SU-DHL-6 (cell line): Measurements from ENCODE around the gene ADPRS.

Experiments
- EZH2phosphoT487 ChIP-seq: fragments of 200-600 bp; sonication (generic), shearing (Covaris generic); conservative IDR thresholded peaks from 2 replicates; pipeline ENCODE4 v1.6.1; 2018; ENCODE audit warnings: mild to moderate bottlenecking, antibody characterized with exemption, low read length, moderate library complexity, mixed read lengths
- TF ChIP-seq, protein P1 (sequence below): fragments of 200-600 bp; sonication (generic); IDR thresholded peaks from one replicate; pipeline ENCODE4 v1.5.1; 2017; ENCODE audit warnings: antibody characterized with exemption, mild to moderate bottlenecking, low read length, moderate library complexity; ENCODE audit not compliant: insufficient read depth, poor library complexity, severe bottlenecking

DNA sequence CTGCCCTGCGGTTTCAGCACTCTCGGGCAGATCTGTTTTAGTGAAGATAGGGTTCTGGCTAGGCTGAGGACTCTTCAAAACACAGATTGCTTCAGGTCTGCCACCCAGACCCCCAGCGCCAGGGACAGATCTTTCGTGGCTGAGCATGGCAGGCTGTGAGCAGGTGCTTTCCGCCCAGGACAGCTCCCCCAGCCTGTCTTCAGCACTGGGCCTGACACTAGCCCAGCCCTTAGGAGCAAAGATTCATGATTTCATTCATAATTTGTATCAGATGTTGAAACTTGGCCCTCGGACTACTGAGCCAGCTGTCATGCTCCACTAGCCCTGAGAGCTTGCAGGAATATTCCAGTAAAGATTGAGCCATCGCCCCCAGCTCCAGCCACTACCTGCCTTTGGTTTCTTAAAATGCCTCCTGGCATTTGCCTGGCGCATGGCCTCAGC is 5.9 kb downstream of the ADPRS start:
- TF ChIP-seq, protein P1, sequence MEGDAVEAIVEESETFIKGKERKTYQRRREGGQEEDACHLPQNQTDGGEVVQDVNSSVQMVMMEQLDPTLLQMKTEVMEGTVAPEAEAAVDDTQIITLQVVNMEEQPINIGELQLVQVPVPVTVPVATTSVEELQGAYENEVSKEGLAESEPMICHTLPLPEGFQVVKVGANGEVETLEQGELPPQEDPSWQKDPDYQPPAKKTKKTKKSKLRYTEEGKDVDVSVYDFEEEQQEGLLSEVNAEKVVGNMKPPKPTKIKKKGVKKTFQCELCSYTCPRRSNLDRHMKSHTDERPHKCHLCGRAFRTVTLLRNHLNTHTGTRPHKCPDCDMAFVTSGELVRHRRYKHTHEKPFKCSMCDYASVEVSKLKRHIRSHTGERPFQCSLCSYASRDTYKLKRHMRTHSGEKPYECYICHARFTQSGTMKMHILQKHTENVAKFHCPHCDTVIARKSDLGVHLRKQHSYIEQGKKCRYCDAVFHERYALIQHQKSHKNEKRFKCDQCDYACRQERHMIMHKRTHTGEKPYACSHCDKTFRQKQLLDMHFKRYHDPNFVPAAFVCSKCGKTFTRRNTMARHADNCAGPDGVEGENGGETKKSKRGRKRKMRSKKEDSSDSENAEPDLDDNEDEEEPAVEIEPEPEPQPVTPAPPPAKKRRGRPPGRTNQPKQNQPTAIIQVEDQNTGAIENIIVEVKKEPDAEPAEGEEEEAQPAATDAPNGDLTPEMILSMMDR: no peak
- no peak for TF ChIP-seq EZH2phosphoT487
